ENCODE measurements around the gene GPN2. TPM values are rescaled to one million over a fixed set of nuclear protein-coding genes. Genes with fewer than 3 reads are reported as not detected.

The GPN2 gene
- polyA plus RNA-seq, 3 donors, result 8.3 to 15.9 (median 9.6) TPM

DNA sequence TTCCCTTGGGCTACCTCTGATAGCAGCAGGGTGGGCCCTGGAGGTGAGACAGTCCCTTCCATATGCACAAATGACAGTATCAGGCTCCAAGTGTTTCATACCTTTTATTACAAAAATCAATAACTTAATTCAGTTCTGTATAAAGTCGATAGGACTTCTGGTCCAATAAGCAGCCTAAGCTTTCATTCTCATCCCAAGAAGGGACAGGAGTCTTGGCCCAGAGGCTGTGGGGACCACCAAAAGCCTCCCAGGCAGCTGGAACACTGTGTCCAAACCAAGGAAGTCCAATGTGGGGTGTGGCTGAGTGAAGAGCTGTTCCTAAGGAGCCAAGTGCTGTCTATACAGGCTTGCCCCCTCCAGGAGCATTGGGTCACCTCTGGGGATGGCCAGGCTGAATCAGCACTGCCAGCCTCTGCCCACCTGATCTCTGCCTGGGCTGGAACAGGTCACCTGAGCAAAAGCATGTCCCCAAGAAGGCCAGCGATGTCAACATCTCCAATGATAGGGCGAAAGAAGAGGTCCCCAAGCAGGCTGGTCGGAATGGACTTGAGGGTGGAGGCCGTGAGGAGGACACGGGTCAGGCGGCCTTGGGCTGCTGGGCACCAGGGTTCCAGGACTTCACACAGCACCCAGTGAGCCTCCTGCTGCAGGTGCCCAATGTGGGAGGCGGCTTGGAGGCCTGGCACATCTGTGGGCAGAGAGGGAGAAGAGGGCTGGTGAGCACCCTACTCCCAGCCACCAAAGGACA lies 21.5 kb upstream of the GPN2 start:
- H3K27ac ChIP-seq (ENCODE audit: low read depth in 1 of 2, low read length in 2 of 2), result no peak overlapping the region
- H3K4me2 ChIP-seq (replicated peaks; ENCODE audit: extremely low read depth, low read length, poor library complexity, severe bottlenecking), result no peak overlapping the region
- no peak for DNase-seq
- H3K9ac ChIP-seq (ENCODE audit: insufficient read depth, low read length, poor library complexity, severe bottlenecking), result no peak overlapping the region
- H2AFZ ChIP-seq (ENCODE audit: insufficient read depth, low read depth, low read length, poor library complexity, severe bottlenecking), result no peak overlapping the region
- TF ChIP-seq CTCF (IDR thresholded peaks at IDR 0.05), result no peak
- Mint-ChIP-seq H3K4me1 (no peaks in the 10 kb centered on the region), H3K36me3 (no peaks in the 10 kb centered on the region), H3K27me3 (ENCODE audit: low read depth in 3 of 3) (peaks cover 2% of the 10 kb centered on the region in 3 donors), H3K9me3 (no peaks in the 10 kb centered on the region), H3K4me3 (no peak overlapping the region), H3K27ac (peak overlapping the region in 1 of 7 donors; percentile 54)
- H4K20me1 ChIP-seq (ENCODE audit: insufficient read depth, low read length), result no peaks in the 10 kb centered on the region
- no peaks in the 10 kb centered on the region for H3K36me3 ChIP-seq (replicated peaks in 1 of 2; ENCODE audit: control insufficient read depth in 1 of 2, insufficient read depth in 2 of 2, low read length in 2 of 2)
- intact Hi-C loops (cut with micrococcal nuclease), result no loop called here
- no peak overlapping the region for H3K4me3 ChIP-seq (replicated peaks in 1 of 3; ENCODE audit: low read depth in 2 of 3, low read length in 3 of 3)
- WGBS (ENCODE audit: insufficient coverage), result 96% methylated on average over 5 of the region's 8 CpGs
- H3K4me1 ChIP-seq (ENCODE audit: control insufficient read depth in 1 of 2, insufficient read depth in 2 of 2, low read length in 2 of 2), result no peaks in the 10 kb centered on the region
- no peaks in the 10 kb centered on the region for H3K79me2 ChIP-seq (ENCODE audit: insufficient read depth, low read length)
- no peaks in the 10 kb centered on the region for H3K9me3 ChIP-seq (replicated peaks in 1 of 2; ENCODE audit: control insufficient read depth in 1 of 2, insufficient read depth in 1 of 2, low read length in 2 of 2)
- H3K27me3 ChIP-seq (ENCODE audit: control insufficient read depth in 2 of 2, insufficient read depth in 2 of 2, low read length in 2 of 2), result no peaks in the 10 kb centered on the region

DNA sequence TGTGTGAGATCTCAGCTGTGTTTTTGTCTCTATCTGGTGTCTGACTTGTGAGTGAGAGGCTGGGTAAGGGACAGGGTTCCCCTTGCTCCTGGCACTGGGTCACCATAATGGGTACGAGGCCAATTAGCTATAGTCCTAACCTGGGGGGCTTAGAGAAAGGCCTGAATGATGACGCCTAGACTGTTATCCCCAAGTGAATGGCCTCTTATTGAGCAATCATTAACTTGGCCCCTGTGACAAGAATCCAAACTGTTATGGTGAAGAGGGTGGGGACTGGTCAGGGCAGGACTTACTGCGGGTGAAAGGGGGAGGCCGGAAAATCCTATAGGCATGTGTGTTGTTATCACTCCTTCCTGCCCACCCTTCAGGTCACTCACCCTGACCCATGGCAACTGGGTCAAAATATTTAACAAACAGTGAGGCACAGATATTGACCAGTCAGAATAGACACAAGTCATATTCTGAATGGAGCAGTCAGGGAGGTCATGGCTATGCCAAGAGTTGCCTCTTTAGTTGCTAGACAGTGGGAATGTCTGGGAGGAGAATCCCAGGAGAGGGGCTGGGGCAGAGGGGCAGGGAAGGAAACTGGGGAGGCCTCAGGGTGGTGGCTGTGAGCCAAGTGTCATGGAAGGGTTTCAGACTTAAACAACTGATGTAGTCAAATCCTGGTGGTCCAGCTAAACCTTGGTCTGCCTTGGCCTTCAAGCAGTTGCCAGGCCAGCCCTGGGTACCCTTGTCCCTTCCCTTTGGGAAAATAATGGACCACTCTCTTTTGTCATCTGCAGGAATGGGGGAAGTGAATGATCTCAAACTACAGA lies 20.5 kb upstream of the GPN2 start:
- no peak overlapping the region for H3K4me2 ChIP-seq (replicated peaks; ENCODE audit: extremely low read depth, low read length, poor library complexity, severe bottlenecking)
- H3K9me3 Mint-ChIP-seq, result no peaks in the 10 kb centered on the region
- no peaks in the 10 kb centered on the region for H4K20me1 ChIP-seq (ENCODE audit: insufficient read depth, low read length)
- no peaks in the 10 kb centered on the region for H3K4me1 Mint-ChIP-seq
- H3K27me3 Mint-ChIP-seq (ENCODE audit: low read depth in 3 of 3), result peaks cover 0 to 2% (median 2%) of the 10 kb centered on the region in 3 donors
- H3K27ac ChIP-seq (ENCODE audit: low read depth in 1 of 2, low read length in 2 of 2), result no peak overlapping the region
- no peak overlapping the region for H2AFZ ChIP-seq (ENCODE audit: insufficient read depth, low read depth, low read length, poor library complexity, severe bottlenecking)
- H3K4me1 ChIP-seq (ENCODE audit: control insufficient read depth in 1 of 2, insufficient read depth in 2 of 2, low read length in 2 of 2), result no peaks in the 10 kb centered on the region
- no peaks in the 10 kb centered on the region for H3K9me3 ChIP-seq (replicated peaks in 1 of 2; ENCODE audit: control insufficient read depth in 1 of 2, insufficient read depth in 1 of 2, low read length in 2 of 2)
- no peak overlapping the region for H3K27ac Mint-ChIP-seq
- 93% methylated on average over 2 of the region's 4 CpGs for WGBS (ENCODE audit: insufficient coverage)
- no peaks in the 10 kb centered on the region for H3K27me3 ChIP-seq (ENCODE audit: control insufficient read depth in 2 of 2, insufficient read depth in 2 of 2, low read length in 2 of 2)
- H3K36me3 ChIP-seq (replicated peaks in 1 of 2; ENCODE audit: control insufficient read depth in 1 of 2, insufficient read depth in 2 of 2, low read length in 2 of 2), result no peaks in the 10 kb centered on the region
- H3K36me3 Mint-ChIP-seq, result no peaks in the 10 kb centered on the region
- no peak overlapping the region for H3K4me3 Mint-ChIP-seq
- DNase-seq, result no peak
- no peaks in the 10 kb centered on the region for H3K79me2 ChIP-seq (ENCODE audit: insufficient read depth, low read length)
- TF ChIP-seq CTCF (IDR thresholded peaks at IDR 0.05), result no peak
- H3K4me3 ChIP-seq (replicated peaks in 1 of 3; ENCODE audit: low read depth in 2 of 3, low read length in 3 of 3), result no peak overlapping the region
- intact Hi-C loops (cut with micrococcal nuclease), result no loop called here
- no peak overlapping the region for H3K9ac ChIP-seq (ENCODE audit: insufficient read depth, low read length, poor library complexity, severe bottlenecking)
